ENCODE measurements around the gene CCDC146. TPM values are rescaled to one million over a fixed set of nuclear protein-coding genes. Genes with fewer than 3 reads are reported as not detected.

The CCDC146 gene
- polyA plus RNA-seq, 3 donors = 0.08 to 7.2 (median 0.40) TPM

DNA sequence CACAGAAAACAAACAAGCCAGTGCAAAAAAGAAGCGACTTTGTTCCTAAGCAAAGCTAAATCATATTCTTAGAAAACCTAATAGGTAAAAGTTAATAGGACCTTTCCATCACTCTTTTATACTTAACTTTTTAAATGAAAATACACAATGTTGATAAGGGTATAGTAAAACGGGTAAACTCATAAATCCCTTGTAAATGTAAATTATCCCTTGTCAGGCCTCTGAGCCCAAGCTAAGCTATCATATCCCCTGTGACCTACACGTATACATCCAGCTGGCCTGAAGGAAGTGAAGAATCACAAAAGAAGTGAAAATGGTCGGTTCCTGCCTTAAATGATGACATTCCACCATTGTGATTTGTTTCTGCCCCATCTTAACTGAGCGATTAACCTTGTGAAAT, 217.3 kb downstream of the CCDC146 start:
- no peak overlapping the region for H3K4me2 ChIP-seq (replicated peaks; ENCODE audit: extremely low read depth, low read length, poor library complexity, severe bottlenecking)
- no peaks in the 10 kb centered on the region for H3K27me3 ChIP-seq (ENCODE audit: control insufficient read depth in 2 of 2, insufficient read depth in 2 of 2, low read length in 2 of 2)
- H4K20me1 ChIP-seq (ENCODE audit: insufficient read depth, low read length) = peaks cover 42% of the 10 kb centered on the region
- WGBS (ENCODE audit: insufficient coverage) = no CpG with 5 or more reads among the region's 5 CpGs
- H3K27ac ChIP-seq (ENCODE audit: low read depth in 1 of 2, low read length in 2 of 2) = no peak overlapping the region
- Mint-ChIP-seq H3K27me3 (ENCODE audit: low read depth in 3 of 3) (peaks cover 0 to 1% (median 0%) of the 10 kb centered on the region in 3 donors), H3K4me3 (no peak overlapping the region), H3K4me1 (peaks cover 14% of the 10 kb centered on the region), H3K9me3 (peaks cover 0 to 1% (median 0%) of the 10 kb centered on the region in 7 donors), H3K27ac (peak overlapping the region in 2 of 7 donors; percentile 48 to 85), H3K36me3 (peaks cover 8 to 14% of the 10 kb centered on the region in 2 donors)
- TF ChIP-seq, protein P1, sequence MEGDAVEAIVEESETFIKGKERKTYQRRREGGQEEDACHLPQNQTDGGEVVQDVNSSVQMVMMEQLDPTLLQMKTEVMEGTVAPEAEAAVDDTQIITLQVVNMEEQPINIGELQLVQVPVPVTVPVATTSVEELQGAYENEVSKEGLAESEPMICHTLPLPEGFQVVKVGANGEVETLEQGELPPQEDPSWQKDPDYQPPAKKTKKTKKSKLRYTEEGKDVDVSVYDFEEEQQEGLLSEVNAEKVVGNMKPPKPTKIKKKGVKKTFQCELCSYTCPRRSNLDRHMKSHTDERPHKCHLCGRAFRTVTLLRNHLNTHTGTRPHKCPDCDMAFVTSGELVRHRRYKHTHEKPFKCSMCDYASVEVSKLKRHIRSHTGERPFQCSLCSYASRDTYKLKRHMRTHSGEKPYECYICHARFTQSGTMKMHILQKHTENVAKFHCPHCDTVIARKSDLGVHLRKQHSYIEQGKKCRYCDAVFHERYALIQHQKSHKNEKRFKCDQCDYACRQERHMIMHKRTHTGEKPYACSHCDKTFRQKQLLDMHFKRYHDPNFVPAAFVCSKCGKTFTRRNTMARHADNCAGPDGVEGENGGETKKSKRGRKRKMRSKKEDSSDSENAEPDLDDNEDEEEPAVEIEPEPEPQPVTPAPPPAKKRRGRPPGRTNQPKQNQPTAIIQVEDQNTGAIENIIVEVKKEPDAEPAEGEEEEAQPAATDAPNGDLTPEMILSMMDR (IDR thresholded peaks at IDR 0.05) = no peak
- peaks cover 0 to 12% of the 10 kb centered on the region in 2 donors for H3K36me3 ChIP-seq (replicated peaks in 1 of 2; ENCODE audit: control insufficient read depth in 1 of 2, insufficient read depth in 2 of 2, low read length in 2 of 2)
- intact Hi-C loops (cut with micrococcal nuclease) = no loop called here
- H3K9me3 ChIP-seq (replicated peaks in 1 of 2; ENCODE audit: control insufficient read depth in 1 of 2, insufficient read depth in 1 of 2, low read length in 2 of 2) = no peaks in the 10 kb centered on the region
- no peak for DNase-seq
- peaks cover 6% of the 10 kb centered on the region for H3K79me2 ChIP-seq (ENCODE audit: insufficient read depth, low read length)
- H3K4me3 ChIP-seq (replicated peaks in 1 of 3; ENCODE audit: low read depth in 2 of 3, low read length in 3 of 3) = no peak overlapping the region
- no peak overlapping the region for H2AFZ ChIP-seq (ENCODE audit: insufficient read depth, low read depth, low read length, poor library complexity, severe bottlenecking)
- H3K9ac ChIP-seq (ENCODE audit: insufficient read depth, low read length, poor library complexity, severe bottlenecking) = no peak overlapping the region
- H3K4me1 ChIP-seq (ENCODE audit: control insufficient read depth in 1 of 2, insufficient read depth in 2 of 2, low read length in 2 of 2) = peaks cover 40 to 47% of the 10 kb centered on the region in 2 donors

Other genes starting within 250 kb of the CCDC146 start
- not detected for gene SPDYE17, start 90.3 kb upstream of the CCDC146 start, polyA plus RNA-seq
- 1 to 10 TPM in 1 of 3 donors, not detected in 2; 1.5 TPM for gene SPDYE18, start 60.1 kb upstream of the CCDC146 start, polyA plus RNA-seq
- 100 to 1,000 TPM; 238 to 775 (median 774) TPM for gene FGL2, start 77.2 kb downstream of the CCDC146 start, polyA plus RNA-seq